Suprapubic skin (tissue), 4 donors: ENCODE data around the gene SLC13A4. TPM values are rescaled to one million over a fixed set of nuclear protein-coding genes. Genes with fewer than 3 reads are reported as not detected.

Source experiments
- DNase-seq, 2 donors: peaks; one replicate each; pipeline ENCODE4 v3.0.0-alpha.2; 2019; ENCODE audit warnings: low spot score in 2 of 2
- H3K27ac ChIP-seq: fragments of 200-600 bp; sonication (generic); one replicate; pipeline ENCODE4 v1.5.1; 2019
- H3K27me3 ChIP-seq: fragments of 200-600 bp; sonication (generic); one replicate; pipeline ENCODE4 v1.5.1; 2019
- H3K36me3 ChIP-seq: fragments of 200-600 bp; sonication (generic); one replicate; pipeline ENCODE4 v1.5.1; 2019
- H3K4me1 ChIP-seq: fragments of 200-600 bp; sonication (generic); one replicate; pipeline ENCODE4 v1.5.1; 2019
- H3K4me3 ChIP-seq: fragments of 200-600 bp; sonication (generic); one replicate; pipeline ENCODE4 v1.5.1; 2019; ENCODE audit warnings: mild to moderate bottlenecking
- H3K9me3 ChIP-seq: fragments of 200-600 bp; sonication (generic); one replicate; pipeline ENCODE4 v1.5.1; 2019
- CTCF ChIP-seq, 2 donors: fragments of 200-600 bp in 1 of 2; fragments of 450-650 bp in 1 of 2; sonication (generic) in 1 of 2; IDR thresholded peaks; one replicate each; pipeline ENCODE4 v1.5.1; 2016 to 2019; ENCODE audit warnings: antibody characterized with exemption in 2 of 2, mild to moderate bottlenecking in 1 of 2, moderate library complexity in 1 of 2
- EP300 ChIP-seq: sonication (generic); formaldehyde crosslinking; IDR thresholded peaks from one replicate; pipeline ENCODE4 v1.6.1; 2017; ENCODE audit warnings: antibody characterized with exemption
- POLR2A ChIP-seq, 2 donors: fragments of 450-650 bp; IDR thresholded peaks; one replicate each; pipeline ENCODE4 v1.6.1; 2017; ENCODE audit warnings: antibody characterized with exemption in 2 of 2, mild to moderate bottlenecking in 2 of 2, moderate library complexity in 2 of 2
- POLR2AphosphoS5 ChIP-seq, 3 donors: sonication (generic); formaldehyde crosslinking; IDR thresholded peaks; one replicate each; pipeline ENCODE4 v1.6.1; 2017; ENCODE audit warnings: antibody characterized with exemption in 3 of 3
- WGBS: methylation state at CpG from one replicate; pipeline ENCODE4 v1.1.5; 2018; 5-methylcytosine and 5-hydroxymethylcytosine counted together
- total RNA-seq, 4 donors: library from RNA; depleted of rRNA; stranded (reverse); fragments of >200 nt; gene quantifications; one replicate each; pipeline ENCODE4 v1.1.0, GENCODE V29; 2016

The SLC13A4 gene
- total RNA-seq, 4 donors from 2014 or later = 0.15 to 1.9 (median 0.51) TPM

DNA sequence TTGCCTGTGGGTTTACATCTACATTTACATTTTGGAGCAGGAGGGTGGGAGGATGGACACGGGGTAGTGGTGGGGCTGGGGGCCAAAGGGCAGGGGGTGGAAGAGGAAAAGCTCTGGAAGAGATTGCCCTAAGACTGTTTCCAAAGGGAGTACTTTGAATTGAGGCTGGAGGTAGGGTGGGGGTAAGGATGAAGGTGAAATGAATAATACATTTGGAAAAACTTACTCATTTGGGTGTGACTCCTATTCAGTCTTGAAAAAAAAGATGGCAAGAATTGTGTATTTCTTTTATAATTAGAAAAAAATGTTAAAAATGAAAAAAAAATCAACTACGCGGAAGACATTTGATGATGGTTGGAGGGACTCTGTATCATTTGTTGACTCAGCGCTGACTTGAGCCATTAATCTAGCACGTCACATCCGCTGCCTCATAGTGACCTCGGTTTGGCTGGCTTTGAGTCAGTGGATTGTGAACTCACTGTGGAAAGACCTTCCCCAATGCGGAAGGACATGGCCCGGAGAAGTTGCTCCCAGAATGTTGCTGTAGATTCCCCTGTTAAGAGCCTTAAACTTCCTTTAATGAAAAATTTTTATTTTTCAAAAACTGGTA is 17.8 kb upstream of the SLC13A4 start:
- H3K4me3 ChIP-seq = peak overlapping the region; percentile 44
- WGBS = 37% methylated on average over 9 of the region's 9 CpGs
- H3K36me3 ChIP-seq = no peaks in the 10 kb centered on the region
- H3K4me1 ChIP-seq = peaks cover 41% of the 10 kb centered on the region
- H3K27me3 ChIP-seq = no peaks in the 10 kb centered on the region
- H3K9me3 ChIP-seq = no peaks in the 10 kb centered on the region
- TF ChIP-seq POLR2A (IDR thresholded peaks at IDR 0.05) (peak in 1 of 2 donors; percentile 16), CTCF (IDR thresholded peaks at IDR 0.05) (no peak), POLR2AphosphoS5 (IDR thresholded peaks at IDR 0.05) (peak in 1 of 3 donors; percentile 44), EP300 (no peak)
- peak overlapping the region; percentile 84 for H3K27ac ChIP-seq
- DNase-seq = peak; percentile 85

- WGBS = 56% methylated on average over 8 of the region's 8 CpGs
- Histone ChIP-seq H3K36me3 (no peaks in the 10 kb centered on the region), H3K27me3 (no peaks in the 10 kb centered on the region), H3K4me3 (peak overlapping the region; percentile 8), H3K4me1 (peaks cover 41% of the 10 kb centered on the region), H3K27ac (peak overlapping the region; percentile 84), H3K9me3 (no peaks in the 10 kb centered on the region)
- DNase-seq = no peak
- no peak for TF ChIP-seq POLR2AphosphoS5 (IDR thresholded peaks at IDR 0.05)
- TF ChIP-seq POLR2A (IDR thresholded peaks at IDR 0.05) = no peak
- TF ChIP-seq CTCF (IDR thresholded peaks at IDR 0.05) = no peak
- no peak for TF ChIP-seq EP300
Measured at GRCh38 chr7:135744938-135745702, 17.1 kb upstream of the SLC13A4 start.

- Histone ChIP-seq H3K4me1 (peaks cover 39% of the 10 kb centered on the region), H3K27ac (peak overlapping the region; percentile 84), H3K27me3 (no peaks in the 10 kb centered on the region), H3K4me3 (peak overlapping the region; percentile 8), H3K9me3 (no peaks in the 10 kb centered on the region), H3K36me3 (no peaks in the 10 kb centered on the region)
- no peak for DNase-seq
- WGBS = 29% methylated on average over 14 of the region's 14 CpGs
- TF ChIP-seq POLR2A (IDR thresholded peaks at IDR 0.05) (no peak), POLR2AphosphoS5 (IDR thresholded peaks at IDR 0.05) (no peak), CTCF (IDR thresholded peaks at IDR 0.05) (no peak), EP300 (no peak)
Measured at GRCh38 chr7:135743907-135744731, 16.1 kb upstream of the SLC13A4 start.

DNA sequence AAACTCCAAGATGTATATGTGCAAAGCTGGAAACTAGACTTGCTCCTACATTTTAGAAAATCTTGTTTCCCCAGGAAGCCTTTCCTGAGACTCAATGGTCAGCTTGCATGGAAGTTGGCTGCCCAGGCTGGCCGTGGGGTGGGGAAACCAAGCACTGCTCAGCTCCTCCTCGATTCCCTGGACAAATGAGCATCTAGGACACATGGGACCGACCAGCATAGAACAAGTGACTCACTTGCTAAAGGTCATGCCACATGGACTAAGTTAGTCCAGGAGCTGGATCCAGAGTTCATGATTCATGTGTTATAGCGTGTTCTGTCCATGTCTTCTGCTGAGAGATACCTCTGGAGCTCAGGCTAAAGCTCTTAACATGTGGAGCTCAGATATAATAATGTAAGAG is 14.4 kb upstream of the SLC13A4 start:
- Histone ChIP-seq H3K36me3 (no peaks in the 10 kb centered on the region), H3K27me3 (no peaks in the 10 kb centered on the region), H3K9me3 (no peaks in the 10 kb centered on the region), H3K27ac (no peak overlapping the region), H3K4me3 (no peak overlapping the region), H3K4me1 (peaks cover 31% of the 10 kb centered on the region)
- DNase-seq = no peak
- 59% methylated on average over 3 of the region's 4 CpGs for WGBS
- TF ChIP-seq EP300 (no peak), POLR2AphosphoS5 (IDR thresholded peaks at IDR 0.05) (no peak), CTCF (IDR thresholded peaks at IDR 0.05) (no peak), POLR2A (IDR thresholded peaks at IDR 0.05) (no peak)
